GM18526 (cell line): Measurements from ENCODE around the gene PEAK3.

Experiments used
- POLR2A ChIP-seq: IDR thresholded peaks from 3 replicates; pipeline ENCODE4 v1.6.1; 2011; ENCODE audit not compliant: insufficient read length; ENCODE audit errors: extremely low read depth

PEAK3 gene

DNA sequence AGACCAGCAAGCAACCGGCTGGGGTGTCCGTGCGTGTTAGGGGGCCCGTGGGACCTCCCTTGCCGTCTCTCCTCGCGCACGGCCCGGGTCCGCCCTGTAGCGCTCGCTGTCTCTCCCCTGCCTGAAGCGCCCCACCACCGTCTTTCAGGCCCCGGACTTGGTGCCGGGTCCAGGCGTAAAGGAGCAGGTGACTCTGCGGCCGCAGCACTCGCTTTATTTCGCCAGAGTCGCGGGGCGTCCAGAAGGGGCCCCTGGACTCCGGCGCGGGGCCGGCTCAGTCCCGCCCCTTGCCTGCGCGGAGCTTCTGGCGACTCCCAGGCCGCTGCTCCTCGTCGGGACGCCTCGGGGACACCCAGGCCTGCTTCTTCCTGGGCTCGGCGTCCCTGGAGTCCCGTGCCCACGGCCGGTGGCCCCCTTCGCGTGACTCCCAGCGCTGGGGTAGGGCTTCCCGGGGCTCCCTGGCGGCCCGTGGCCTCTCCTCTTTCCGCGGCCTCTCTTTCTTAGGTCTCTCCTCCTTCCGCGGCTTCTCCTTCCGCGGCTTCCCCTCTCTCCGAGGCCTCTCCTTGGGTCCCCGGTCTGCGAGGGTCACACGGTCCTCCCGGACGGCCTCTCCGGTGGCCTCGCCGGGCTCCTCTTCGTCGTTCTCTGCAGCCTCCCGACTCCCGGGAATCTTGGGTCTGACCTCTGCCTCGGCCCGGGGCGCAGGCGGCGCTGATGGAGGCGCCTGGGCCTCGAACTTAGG lies 29.7 kb downstream of the PEAK3 start:
- TF ChIP-seq POLR2A = no peak

DNA sequence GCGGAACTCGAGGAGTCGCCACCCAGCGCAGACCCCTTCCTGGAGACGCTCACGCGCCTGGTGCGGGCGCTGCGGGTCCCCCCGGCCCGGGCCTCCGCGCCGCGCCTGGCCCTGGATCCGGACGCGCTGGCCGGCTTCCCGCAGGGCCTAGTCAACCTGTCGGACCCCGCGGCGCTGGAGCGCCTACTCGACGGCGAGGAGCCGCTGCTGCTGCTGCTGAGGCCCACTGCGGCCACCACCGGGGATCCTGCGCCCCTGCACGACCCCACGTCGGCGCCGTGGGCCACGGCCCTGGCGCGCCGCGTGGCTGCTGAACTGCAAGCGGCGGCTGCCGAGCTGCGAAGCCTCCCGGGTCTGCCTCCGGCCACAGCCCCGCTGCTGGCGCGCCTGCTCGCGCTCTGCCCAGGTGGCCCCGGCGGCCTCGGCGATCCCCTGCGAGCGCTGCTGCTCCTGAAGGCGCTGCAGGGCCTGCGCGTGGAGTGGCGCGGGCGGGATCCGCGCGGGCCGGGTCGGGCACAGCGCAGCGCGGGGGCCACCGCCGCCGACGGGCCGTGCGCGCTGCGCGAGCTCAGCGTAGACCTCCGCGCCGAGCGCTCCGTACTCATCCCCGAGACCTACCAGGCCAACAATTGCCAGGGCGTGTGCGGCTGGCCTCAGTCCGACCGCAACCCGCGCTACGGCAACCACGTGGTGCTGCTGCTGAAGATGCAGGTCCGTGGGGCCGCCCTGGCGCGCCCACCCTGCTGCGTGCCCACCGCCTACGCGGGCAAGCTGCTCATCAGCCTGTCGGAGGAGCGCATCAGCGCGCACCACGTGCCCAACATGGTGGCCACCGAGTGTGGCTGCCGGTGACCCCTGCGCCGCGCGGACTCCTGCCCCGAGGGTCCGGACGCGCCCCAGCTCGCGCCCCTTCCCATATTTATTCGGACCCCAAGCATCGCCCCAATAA lies 30.6 kb downstream of the PEAK3 start:
- TF ChIP-seq POLR2A = no peak

DNA sequence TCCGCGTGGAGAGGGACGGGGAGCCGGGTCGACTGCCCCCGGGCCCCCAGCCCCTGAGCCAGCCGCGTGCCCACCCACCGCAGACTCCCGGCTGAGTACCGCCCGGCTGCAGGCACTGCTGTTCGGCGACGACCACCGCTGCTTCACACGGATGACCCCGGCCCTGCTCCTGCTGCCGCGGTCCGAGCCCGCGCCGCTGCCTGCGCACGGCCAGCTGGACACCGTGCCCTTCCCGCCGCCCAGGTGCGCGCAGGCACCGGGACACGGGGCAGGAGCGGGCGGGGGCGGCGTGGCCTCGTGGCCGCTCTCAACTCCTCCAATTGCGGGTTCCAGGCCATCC lies 31.2 kb downstream of the PEAK3 start:
- TF ChIP-seq POLR2A = no peak

DNA sequence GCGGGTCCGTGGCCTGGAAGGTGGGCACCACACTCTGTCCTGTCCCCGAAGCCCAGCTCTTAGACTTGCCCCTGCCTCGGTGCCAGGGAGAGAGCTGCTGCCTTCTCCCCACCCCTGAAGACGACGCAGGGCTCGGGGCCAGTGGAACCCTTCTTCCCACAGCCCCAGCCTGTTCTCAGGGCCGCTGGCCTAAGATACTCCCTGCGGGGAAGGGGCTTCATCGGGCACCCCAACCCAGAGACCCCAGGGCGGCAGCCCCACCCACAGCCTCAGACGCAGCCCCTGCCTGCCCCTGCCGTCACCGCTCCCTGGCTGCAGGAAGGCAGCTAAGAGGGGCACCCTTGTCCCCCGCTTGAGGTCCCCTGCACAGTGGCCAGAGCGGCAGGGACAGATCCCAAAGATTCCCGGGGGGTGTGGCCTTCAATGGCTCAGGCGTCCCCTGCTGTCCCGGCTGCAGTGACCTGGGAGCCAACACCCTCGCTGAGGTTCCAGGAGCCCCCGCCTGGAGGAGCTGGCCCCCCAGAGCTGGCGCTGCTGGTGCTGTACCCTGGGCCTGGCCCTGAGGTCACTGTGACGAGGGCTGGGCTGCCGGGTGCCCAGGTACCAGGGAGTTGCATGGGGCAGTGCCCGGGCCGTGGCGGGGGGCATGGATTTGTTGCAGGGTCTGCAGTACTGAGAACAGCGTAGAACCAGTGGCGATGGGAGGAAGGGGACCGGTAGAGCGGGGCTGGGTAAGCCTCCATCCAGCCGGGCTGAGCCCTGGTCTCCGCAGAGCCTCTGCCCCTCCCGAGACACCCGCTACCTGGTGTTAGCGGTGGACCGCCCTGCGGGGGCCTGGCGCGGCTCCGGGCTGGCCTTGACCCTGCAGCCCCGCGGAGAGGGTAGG lies 31.9 kb downstream of the PEAK3 start:
- no peak for TF ChIP-seq POLR2A

DNA sequence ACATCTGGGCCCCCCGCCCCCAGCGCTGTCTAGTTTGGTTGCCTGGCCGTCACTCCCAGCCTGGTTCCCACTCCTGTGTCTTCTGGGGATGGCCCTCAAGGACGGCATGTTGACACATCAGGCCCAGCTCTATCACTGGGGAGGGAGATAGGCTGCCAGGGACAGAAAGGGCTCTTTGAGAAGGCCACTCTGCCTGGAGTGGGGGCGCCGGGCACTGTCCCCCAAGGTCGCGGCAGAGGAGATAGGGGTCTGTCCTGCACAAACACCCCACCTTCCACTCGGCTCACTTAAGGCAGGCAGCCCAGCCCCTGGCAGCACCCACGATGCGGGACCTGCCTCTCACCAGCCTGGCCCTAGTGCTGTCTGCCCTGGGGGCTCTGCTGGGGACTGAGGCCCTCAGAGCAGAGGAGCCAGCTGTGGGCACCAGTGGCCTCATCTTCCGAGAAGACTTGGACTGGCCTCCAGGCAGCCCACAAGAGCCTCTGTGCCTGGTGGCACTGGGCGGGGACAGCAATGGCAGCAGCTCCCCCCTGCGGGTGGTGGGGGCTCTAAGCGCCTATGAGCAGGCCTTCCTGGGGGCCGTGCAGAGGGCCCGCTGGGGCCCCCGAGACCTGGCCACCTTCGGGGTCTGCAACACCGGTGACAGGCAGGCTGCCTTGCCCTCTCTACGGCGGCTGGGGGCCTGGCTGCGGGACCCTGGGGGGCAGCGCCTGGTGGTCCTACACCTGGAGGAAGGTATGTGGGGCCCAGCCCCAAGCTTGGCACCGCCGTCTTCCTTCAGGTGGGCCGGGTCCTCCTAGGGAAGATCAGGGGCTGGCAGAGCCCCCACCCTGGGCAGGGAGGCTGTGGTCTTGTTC lies 32.7 kb downstream of the PEAK3 start, which contains the start of gene AMH:
AMH (plus strand) TSS at position 314 of the 857 bp plus-strand sequence; CDS start at position 324, 10 bp downstream.
- no peak for TF ChIP-seq POLR2A

DNA sequence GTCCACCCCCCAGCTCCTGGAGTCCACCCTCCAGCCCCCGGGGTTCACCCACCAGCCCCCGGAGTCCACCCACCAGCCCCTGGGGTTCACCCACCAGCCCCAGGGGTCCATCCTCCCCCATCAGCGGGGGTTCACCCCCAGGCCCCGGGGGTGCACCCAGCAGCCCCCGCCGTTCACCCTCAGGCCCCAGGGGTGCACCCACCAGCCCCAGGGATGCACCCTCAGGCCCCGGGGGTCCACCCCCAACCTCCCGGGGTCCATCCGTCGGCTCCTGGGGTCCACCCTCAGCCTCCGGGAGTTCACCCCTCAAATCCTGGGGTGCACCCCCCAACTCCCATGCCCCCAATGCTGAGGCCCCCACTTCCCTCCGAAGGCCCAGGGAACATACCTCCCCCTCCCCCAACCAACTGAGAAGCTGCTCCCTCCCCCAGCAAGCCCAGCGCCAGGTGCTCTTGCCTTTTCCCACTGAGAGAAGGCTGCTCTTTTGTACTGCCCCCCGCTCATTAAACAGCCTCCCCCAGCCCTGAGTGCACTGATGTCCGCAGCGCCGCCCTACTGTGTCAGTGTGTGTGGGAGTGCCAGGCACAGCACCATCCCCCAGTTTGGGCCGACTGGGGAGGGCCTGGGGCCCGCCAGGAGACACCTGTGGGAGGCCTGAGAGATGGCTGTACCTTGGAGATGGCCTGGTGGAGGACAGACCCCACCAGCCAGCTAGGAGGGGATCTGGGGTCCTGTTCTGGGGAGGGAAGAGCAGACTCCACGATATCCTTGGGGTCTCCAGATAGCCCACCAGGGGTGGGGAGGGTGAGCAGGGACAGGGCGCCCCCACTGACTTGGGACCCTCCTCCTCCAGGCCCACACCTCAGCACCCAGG lies 33.6 kb downstream of the PEAK3 start:
- TF ChIP-seq POLR2A = no peak

DNA sequence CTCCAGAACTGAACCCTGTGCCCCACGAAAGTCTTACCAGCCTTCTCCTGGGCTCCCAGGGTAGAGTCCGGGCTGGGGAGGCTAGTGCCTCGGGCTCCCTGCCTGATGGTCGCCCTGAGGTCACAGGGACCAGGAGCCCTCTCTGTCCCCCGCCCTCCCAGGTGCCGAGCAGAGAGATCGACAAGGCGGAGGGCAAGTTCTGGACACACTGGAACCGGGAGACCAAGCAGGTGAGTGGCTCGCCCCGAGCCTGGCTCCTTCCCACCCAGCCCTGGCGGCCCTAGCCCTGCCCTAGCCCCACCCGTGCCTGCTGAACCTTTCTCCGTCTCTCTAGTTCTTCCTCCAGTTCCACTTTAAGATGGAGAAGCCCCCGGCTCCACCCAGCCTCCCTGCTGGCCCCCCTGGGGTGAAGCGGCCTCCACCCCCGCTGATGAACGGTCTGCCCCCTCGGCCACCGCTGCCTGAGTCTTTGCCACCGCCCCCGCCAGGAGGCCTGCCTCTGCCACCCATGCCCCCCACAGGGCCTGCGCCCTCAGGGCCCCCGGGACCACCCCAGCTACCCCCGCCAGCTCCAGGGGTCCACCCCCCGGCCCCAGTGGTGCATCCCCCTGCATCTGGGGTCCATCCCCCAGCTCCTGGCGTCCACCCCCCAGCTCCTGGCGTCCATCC lies 34.4 kb downstream of the PEAK3 start:
- TF ChIP-seq POLR2A = no peak

DNA sequence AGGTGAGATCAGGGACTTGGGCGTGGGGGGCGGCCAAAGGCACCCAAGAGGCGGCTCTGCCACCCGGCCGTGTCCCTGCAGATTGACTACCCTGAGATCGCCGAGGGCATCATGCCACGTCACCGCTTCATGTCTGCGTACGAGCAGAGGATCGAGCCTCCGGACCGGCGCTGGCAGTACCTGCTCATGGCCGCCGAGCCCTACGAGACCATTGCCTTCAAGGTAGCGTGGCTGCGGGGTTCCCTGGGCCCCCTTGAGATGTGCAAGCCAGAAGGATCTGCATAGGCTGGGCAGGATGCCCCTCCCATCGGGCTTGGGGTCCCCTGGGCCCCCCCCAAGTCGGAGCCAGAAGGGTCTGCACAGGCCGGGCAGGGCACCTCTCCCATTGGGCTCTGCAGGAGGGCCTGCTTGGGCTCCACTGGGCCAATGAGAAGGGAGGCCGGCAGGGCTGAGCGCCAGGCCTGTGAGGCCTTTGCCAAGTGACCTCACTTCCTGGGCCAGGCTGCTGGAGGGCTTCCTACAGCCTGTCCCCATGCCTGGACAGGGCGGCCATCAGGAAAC lies 35.1 kb downstream of the PEAK3 start:
- TF ChIP-seq POLR2A = no peak

DNA sequence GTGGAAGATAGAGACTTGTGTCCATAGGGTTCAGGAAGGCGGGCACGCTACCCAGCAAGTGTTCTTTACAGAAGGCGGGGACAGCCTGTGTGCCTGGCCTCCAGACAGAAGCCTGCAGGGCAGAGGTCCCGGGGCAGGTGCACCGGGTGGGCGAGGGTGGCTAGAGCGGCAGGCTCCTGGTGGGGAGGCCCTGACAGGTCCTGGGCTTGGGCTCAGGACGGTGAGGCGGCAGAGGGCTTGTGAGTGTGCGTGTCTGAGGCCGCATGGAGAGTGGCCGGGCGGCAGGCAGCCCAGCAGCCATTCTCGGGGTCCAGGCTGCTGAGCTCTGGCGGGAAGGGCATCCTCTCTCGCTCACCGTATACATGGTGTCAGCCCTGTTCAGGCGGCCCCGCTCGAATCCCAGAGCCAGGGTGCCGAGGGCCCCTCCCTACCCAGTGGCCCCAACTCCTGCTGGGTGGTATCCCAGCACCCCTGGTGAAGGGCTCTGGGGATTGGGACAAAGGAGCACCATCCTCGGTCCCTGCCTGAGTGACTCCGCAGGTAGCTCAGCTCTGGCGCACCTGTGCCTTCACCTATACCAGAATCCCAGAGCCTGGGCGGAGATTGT lies 35.9 kb downstream of the PEAK3 start:
- TF ChIP-seq POLR2A = no peak

DNA sequence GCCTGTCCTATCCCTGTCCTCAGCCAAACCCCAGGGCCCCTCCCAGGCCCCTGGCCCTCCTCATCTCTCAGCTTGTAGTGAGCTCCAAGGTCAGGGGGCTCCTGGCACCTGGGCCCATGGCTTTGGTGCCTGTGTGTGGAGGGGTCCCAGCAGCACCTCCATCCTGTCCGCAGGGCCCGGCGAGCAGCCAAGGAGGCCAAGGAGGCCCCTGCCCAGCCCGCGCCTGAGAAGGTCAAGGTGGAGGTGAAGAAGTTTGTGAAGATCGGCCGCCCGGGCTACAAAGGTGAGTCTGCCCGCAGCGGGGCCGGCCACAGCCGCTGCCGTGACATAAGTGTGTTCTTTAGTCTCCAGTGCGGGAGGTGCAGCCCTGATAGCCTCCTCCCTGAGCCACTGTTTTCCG lies 36.7 kb downstream of the PEAK3 start:
- TF ChIP-seq POLR2A = no peak

DNA sequence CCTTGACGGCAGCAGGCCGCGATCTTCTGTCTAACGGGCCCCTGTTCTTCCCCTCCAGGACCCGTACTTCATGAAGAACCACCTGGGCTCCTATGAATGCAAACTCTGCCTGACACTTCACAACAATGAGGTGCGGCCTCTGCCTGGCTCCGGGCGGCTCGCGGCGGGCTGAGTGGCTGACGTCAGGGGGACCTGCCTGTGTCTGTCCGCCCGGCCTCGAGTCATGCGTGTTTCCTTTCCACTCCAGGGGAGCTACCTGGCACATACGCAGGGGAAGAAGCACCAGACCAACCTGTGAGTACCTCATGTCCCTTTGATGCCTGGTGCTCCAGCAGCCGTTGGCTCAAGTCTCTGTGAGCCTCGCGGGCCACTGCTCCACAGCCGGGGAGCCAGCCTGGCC lies 37.5 kb downstream of the PEAK3 start:
- TF ChIP-seq POLR2A = no peak

DNA sequence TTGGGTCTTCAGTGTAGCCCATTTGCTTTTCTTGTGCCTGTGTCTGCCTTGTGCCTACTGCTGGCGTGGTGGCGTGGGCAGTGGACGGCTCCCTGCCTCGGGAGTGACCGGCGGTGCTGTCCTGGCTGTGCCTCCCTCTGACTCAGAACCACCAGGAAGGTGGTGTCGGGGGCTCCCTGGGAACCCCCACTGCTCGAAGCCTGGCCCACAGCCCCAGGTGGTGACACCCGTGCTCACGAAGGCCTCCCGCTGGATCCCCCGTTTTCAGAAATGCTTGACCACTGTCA lies 37.9 kb downstream of the PEAK3 start:
- TF ChIP-seq POLR2A = no peak
